Activated T-cell treated with anti-CD3 and anti-CD28 coated beads, Interleukin-2, amount 50 U/mL, for 24 hours (primary cell): ENCODE measurements around the gene C1orf167.
"Not testable (repeated sequence)": the region's sequence is repeated elsewhere in the genome, so short reads cannot be mapped to it uniquely, and the experiment has no call there.

Experiments used
- DNase-seq: peaks from one replicate; pipeline ENCODE4 v3.0.0-alpha.2; 2020
- H3K27ac Mint-ChIP-seq: 2 replicates; pipeline ENCODE4 v1.8.0; 2020; ENCODE audit warnings: mild to moderate bottlenecking, mixed read lengths
- H3K27me3 Mint-ChIP-seq: 2 replicates; pipeline ENCODE4 v1.8.0; 2020; ENCODE audit warnings: mixed read lengths
- H3K36me3 Mint-ChIP-seq: 2 replicates; pipeline ENCODE4 v1.8.0; 2020; ENCODE audit warnings: low read depth, mixed read lengths
- H3K4me1 Mint-ChIP-seq: 2 replicates; pipeline ENCODE4 v1.8.0; 2020; ENCODE audit warnings: low read depth, mixed read lengths
- H3K4me3 Mint-ChIP-seq: 2 replicates; pipeline ENCODE4 v1.8.0; 2020; ENCODE audit warnings: mild to moderate bottlenecking, moderate library complexity, mixed read lengths
- H3K9me3 Mint-ChIP-seq: 2 replicates; pipeline ENCODE4 v1.8.0; 2020; ENCODE audit warnings: mixed read lengths

C1orf167 gene

GRCh38 chr1:11802973-11803885, 41.2 kb downstream of the C1orf167 start:
- peak; percentile 77 for DNase-seq
- Mint-ChIP-seq H3K27ac (peak overlapping the region; percentile 90), H3K4me1 (peaks cover 55% of the 10 kb centered on the region), H3K27me3 (no peaks in the 10 kb centered on the region), H3K9me3 (no peaks in the 10 kb centered on the region), H3K4me3 (peak overlapping the region; percentile 96), H3K36me3 (peaks cover 59% of the 10 kb centered on the region)

GRCh38 chr1:11803924-11804665, 42.1 kb downstream of the C1orf167 start:
- H3K9me3 Mint-ChIP-seq, DNase-seq, H3K27me3 Mint-ChIP-seq: not testable (repeated sequence)
- peak overlapping the region; percentile 98 for H3K27ac Mint-ChIP-seq
- peaks cover 60% of the 10 kb centered on the region for H3K4me1 Mint-ChIP-seq
- peak overlapping the region; percentile 96 for H3K4me3 Mint-ChIP-seq
- H3K36me3 Mint-ChIP-seq = peaks cover 60% of the 10 kb centered on the region

GRCh38 chr1:11804666-11805421, 42.9 kb downstream of the C1orf167 start:
- H3K36me3 Mint-ChIP-seq = peaks cover 62% of the 10 kb centered on the region
- DNase-seq = no peak
- no peaks in the 10 kb centered on the region for H3K27me3 Mint-ChIP-seq
- no peaks in the 10 kb centered on the region for H3K9me3 Mint-ChIP-seq
- H3K4me3 Mint-ChIP-seq = peak overlapping the region; percentile 96
- peak overlapping the region; percentile 98 for H3K27ac Mint-ChIP-seq
- peaks cover 63% of the 10 kb centered on the region for H3K4me1 Mint-ChIP-seq

- DNase-seq = peak; percentile 98
- Mint-ChIP-seq H3K27me3 (no peaks in the 10 kb centered on the region), H3K4me3 (peak within 1 kb of the TSS; percentile 96), H3K27ac (peak within 1 kb of the TSS; percentile 98), H3K36me3 (peaks cover 60% of the 10 kb centered on the region), H3K4me1 (peaks cover 63% of the 10 kb centered on the region), H3K9me3 (no peaks in the 10 kb centered on the region)
Measured at GRCh38 chr1:11805422-11806306, 43.7 kb downstream of the C1orf167 start, which contains the start of the genes CLCN6 and MTHFR. CLCN6 (plus strand) TSS chr1:11806191; CDS start chr1:11806263, 72 bp downstream. MTHFR (minus strand) TSS chr1:11805964; CDS start chr1:11803116, 2,848 bp downstream.

GRCh38 chr1:11806307-11806936, 44.4 kb downstream of the C1orf167 start:
- H3K4me1 Mint-ChIP-seq = peaks cover 63% of the 10 kb centered on the region
- peak overlapping the region; percentile 96 for H3K4me3 Mint-ChIP-seq
- no peaks in the 10 kb centered on the region for H3K9me3 Mint-ChIP-seq
- DNase-seq = no peak
- peaks cover 58% of the 10 kb centered on the region for H3K36me3 Mint-ChIP-seq
- no peaks in the 10 kb centered on the region for H3K27me3 Mint-ChIP-seq
- peak overlapping the region; percentile 98 for H3K27ac Mint-ChIP-seq

GRCh38 chr1:11807133-11807532, 45.1 kb downstream of the C1orf167 start:
- DNase-seq = no peak
- H3K4me3 Mint-ChIP-seq = peak overlapping the region; percentile 96
- H3K27me3 Mint-ChIP-seq = no peaks in the 10 kb centered on the region
- peaks cover 59% of the 10 kb centered on the region for H3K36me3 Mint-ChIP-seq
- peak overlapping the region; percentile 98 for H3K27ac Mint-ChIP-seq
- peaks cover 58% of the 10 kb centered on the region for H3K4me1 Mint-ChIP-seq
- no peaks in the 10 kb centered on the region for H3K9me3 Mint-ChIP-seq

GRCh38 chr1:11813021-11813420, 51.0 kb downstream of the C1orf167 start:
- peaks cover 80% of the 10 kb centered on the region for H3K36me3 Mint-ChIP-seq

GRCh38 chr1:11817192-11817591, 55.2 kb downstream of the C1orf167 start:
- Mint-ChIP-seq H3K27ac (no peak overlapping the region), H3K36me3 (peaks cover 78% of the 10 kb centered on the region), H3K27me3 (no peaks in the 10 kb centered on the region), H3K9me3 (no peaks in the 10 kb centered on the region), H3K4me1 (peaks cover 1% of the 10 kb centered on the region), H3K4me3 (no peak overlapping the region)
- no peak for DNase-seq

More at GRCh38 chr1:11813021-11813420, 51.0 kb downstream of the C1orf167 start:
- Mint-ChIP-seq H3K9me3 (no peaks in the 10 kb centered on the region), H3K27me3 (no peaks in the 10 kb centered on the region), H3K27ac (no peak overlapping the region), H3K4me1 (peaks cover 10% of the 10 kb centered on the region), H3K4me3 (no peak overlapping the region)
- DNase-seq = no peak

- H3K36me3 Mint-ChIP-seq = peaks cover 86% of the 10 kb centered on the region
- DNase-seq = no peak
- H3K4me3 Mint-ChIP-seq = no peak overlapping the region
- H3K4me1 Mint-ChIP-seq = no peaks in the 10 kb centered on the region
- H3K27me3 Mint-ChIP-seq = no peaks in the 10 kb centered on the region
- no peaks in the 10 kb centered on the region for H3K9me3 Mint-ChIP-seq
- H3K27ac Mint-ChIP-seq = no peak overlapping the region
Measured at GRCh38 chr1:11822091-11822490, 60.1 kb downstream of the C1orf167 start.

- no peaks in the 10 kb centered on the region for H3K27me3 Mint-ChIP-seq
- H3K4me1 Mint-ChIP-seq = no peaks in the 10 kb centered on the region
- H3K36me3 Mint-ChIP-seq = peaks cover 86% of the 10 kb centered on the region
- no peak overlapping the region for H3K4me3 Mint-ChIP-seq
- H3K27ac Mint-ChIP-seq = no peak overlapping the region
- H3K9me3 Mint-ChIP-seq = no peaks in the 10 kb centered on the region
- no peak for DNase-seq
Measured at GRCh38 chr1:11823366-11824137, 61.6 kb downstream of the C1orf167 start.

- no peak for DNase-seq
- Mint-ChIP-seq H3K36me3 (peaks cover 83% of the 10 kb centered on the region), H3K4me3 (no peak overlapping the region), H3K9me3 (no peaks in the 10 kb centered on the region), H3K27ac (no peak overlapping the region), H3K4me1 (no peaks in the 10 kb centered on the region), H3K27me3 (no peaks in the 10 kb centered on the region)
Measured at GRCh38 chr1:11825131-11825530, 63.1 kb downstream of the C1orf167 start.

GRCh38 chr1:11826946-11827345, 65.0 kb downstream of the C1orf167 start:
- Mint-ChIP-seq H3K36me3 (peaks cover 80% of the 10 kb centered on the region), H3K4me1 (no peaks in the 10 kb centered on the region), H3K27ac (no peak overlapping the region), H3K27me3 (no peaks in the 10 kb centered on the region), H3K4me3 (no peak overlapping the region), H3K9me3 (no peaks in the 10 kb centered on the region)
- DNase-seq = no peak
